HG02678 (cell line): ENCODE data around the gene GALK2.

Experiments
- ATAC-seq: cut with Tn5 transposase; IDR thresholded peaks from one replicate; pipeline ENCODE4 v1.9.1; 2021; ENCODE audit warnings: mild to moderate bottlenecking, moderate library complexity; ENCODE audit not compliant: unreplicated experiment

GALK2 gene

GRCh38 chr15:49278751-49279150 lies 108.7 kb downstream of the GALK2 start:
- ATAC-seq = no peak

GRCh38 chr15:49279521-49280456 lies 109.7 kb downstream of the GALK2 start:
- ATAC-seq = no peak

GRCh38 chr15:49282366-49282765 lies 112.3 kb downstream of the GALK2 start:
- no peak for ATAC-seq

GRCh38 chr15:49286649-49287404 lies 116.8 kb downstream of the GALK2 start:
- no peak for ATAC-seq

- no peak for ATAC-seq
Measured at GRCh38 chr15:49287481-49287880, 117.4 kb downstream of the GALK2 start.

GRCh38 chr15:49288391-49288790 lies 118.3 kb downstream of the GALK2 start:
- ATAC-seq = no peak

- ATAC-seq = no peak
Measured at GRCh38 chr15:49290191-49290590, 120.1 kb downstream of the GALK2 start.

GRCh38 chr15:49293941-49294340 lies 123.9 kb downstream of the GALK2 start:
- ATAC-seq = no peak

GRCh38 chr15:49296258-49296657 lies 126.2 kb downstream of the GALK2 start:
- ATAC-seq = no peak

- no peak for ATAC-seq
Measured at GRCh38 chr15:49297584-49297983, 127.5 kb downstream of the GALK2 start.

GRCh38 chr15:49300856-49301255 lies 130.8 kb downstream of the GALK2 start:
- no peak for ATAC-seq

- ATAC-seq = no peak
Measured at GRCh38 chr15:49301562-49301961, 131.5 kb downstream of the GALK2 start.

GRCh38 chr15:49303003-49303402 lies 133.0 kb downstream of the GALK2 start:
- no peak for ATAC-seq

- ATAC-seq = no peak
Measured at GRCh38 chr15:49306551-49306950, 136.5 kb downstream of the GALK2 start.

- ATAC-seq = no peak
Measured at GRCh38 chr15:49308686-49309085, 138.6 kb downstream of the GALK2 start.

GRCh38 chr15:49309889-49310288 lies 139.8 kb downstream of the GALK2 start:
- no peak for ATAC-seq

- no peak for ATAC-seq
Measured at GRCh38 chr15:49313650-49314049, 143.6 kb downstream of the GALK2 start.

- ATAC-seq = no peak
Measured at GRCh38 chr15:49314716-49315115, 144.7 kb downstream of the GALK2 start.

GRCh38 chr15:49315391-49315823 lies 145.4 kb downstream of the GALK2 start:
- ATAC-seq = no peak

- no peak for ATAC-seq
Measured at GRCh38 chr15:49320351-49320750, 150.3 kb downstream of the GALK2 start.

GRCh38 chr15:49323207-49323606 lies 153.2 kb downstream of the GALK2 start:
- no peak for ATAC-seq

GRCh38 chr15:49327927-49328326 lies 157.9 kb downstream of the GALK2 start:
- ATAC-seq = no peak
